Karpas-422 (cell line): Measurements from ENCODE around the gene MYOC. TPM values are rescaled to one million over a fixed set of nuclear protein-coding genes. Genes with fewer than 3 reads are reported as not detected.

Experiments
- DNase-seq: peaks from one replicate; pipeline ENCODE4 v3.0.0-alpha.2; 2015
- H2AFZ ChIP-seq: fragments of 200-600 bp; sonication (generic); 2 replicates; pipeline ENCODE4 v1.6.1; 2014; ENCODE audit warnings: antibody characterized with exemption, low read length, mixed read lengths
- H3K27ac ChIP-seq: fragments of 200-600 bp; sonication (generic); 2 replicates; pipeline ENCODE4 v1.5.1; 2014; ENCODE audit warnings: mild to moderate bottlenecking, low read length, moderate library complexity
- H3K27me3 ChIP-seq: fragments of 200-600 bp; sonication (generic); 2 replicates; pipeline ENCODE4 v1.6.1; 2014; ENCODE audit warnings: low read length, mixed read lengths
- H3K36me3 ChIP-seq: fragments of 200-600 bp; sonication (generic); 2 replicates; pipeline ENCODE4 v1.6.1; 2014; ENCODE audit warnings: low read length, mixed read lengths; ENCODE audit not compliant: insufficient read depth
- H3K4me1 ChIP-seq: fragments of 200-600 bp; sonication (generic); 2 replicates; pipeline ENCODE4 v1.6.1; 2014; ENCODE audit warnings: mild to moderate bottlenecking, low read length, mixed read lengths
- H3K4me2 ChIP-seq: fragments of 200-600 bp; sonication (generic); 2 replicates; pipeline ENCODE4 v1.6.1; 2014; ENCODE audit warnings: low read length, low read depth, mild to moderate bottlenecking; ENCODE audit not compliant: poor library complexity, severe bottlenecking
- H3K4me3 ChIP-seq: fragments of 200-600 bp; sonication (generic); 2 replicates; pipeline ENCODE4 v1.5.1; 2014; ENCODE audit warnings: mild to moderate bottlenecking, antibody characterized with exemption, low read length, mixed read lengths
- H3K79me2 ChIP-seq: fragments of 200-600 bp; sonication (generic); 2 replicates; pipeline ENCODE4 v1.6.1; 2014; ENCODE audit warnings: mild to moderate bottlenecking, low read length, mixed read lengths
- H3K9ac ChIP-seq: fragments of 200-600 bp; sonication (generic); 2 replicates; pipeline ENCODE4 v1.6.0; 2014; ENCODE audit warnings: low read length
- H3K9me2 ChIP-seq: fragments of 200-600 bp; sonication (generic), shearing (Covaris generic); replicated peaks from 2 replicates; pipeline ENCODE4 v1.6.0; 2014; ENCODE audit warnings: mild to moderate bottlenecking, low read length, moderate library complexity; ENCODE audit not compliant: insufficient read depth
- H3K9me3 ChIP-seq: fragments of 300-700, 200-600 bp; sonication (generic); 2 replicates; pipeline ENCODE4 v1.6.1; 2014; ENCODE audit warnings: low read length, mixed read lengths
- H4K20me1 ChIP-seq: fragments of 200-600 bp; sonication (generic); 2 replicates; pipeline ENCODE4 v1.6.1; 2014; ENCODE audit warnings: mild to moderate bottlenecking, antibody characterized with exemption, low read length, low read depth; ENCODE audit not compliant: insufficient read depth
- total RNA-seq: library from RNA; depleted of rRNA; stranded (reverse); fragments of >200 nt; shearing (Covaris generic); gene quantifications from 2 replicates; pipeline ENCODE4 v1.2.3, GENCODE V29; 2014; ENCODE audit warnings: low replicate concordance; rRNA removed

MYOC gene
- total RNA-seq, 1 experiment from 2014 or later = not detected

DNA sequence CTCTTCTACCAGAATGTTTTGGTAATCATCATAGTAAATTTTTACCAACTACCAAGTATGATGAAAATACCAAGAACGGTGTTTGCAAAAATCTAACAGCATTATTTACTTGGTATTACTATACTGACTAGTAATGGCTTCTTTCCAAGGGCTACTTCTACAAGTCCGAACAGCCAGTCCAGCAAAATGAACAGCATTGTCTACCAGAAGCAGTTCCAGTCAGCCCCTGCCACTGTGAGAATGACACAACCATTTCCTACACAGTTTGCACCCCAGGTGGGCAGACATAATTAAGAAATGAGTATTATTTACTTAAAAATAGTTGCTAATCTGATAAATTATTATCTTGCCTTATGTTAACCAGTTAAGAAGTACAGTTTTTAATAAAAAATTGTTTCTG, 64.3 kb downstream of the MYOC start:
- H3K9ac ChIP-seq = no peak overlapping the region
- no peaks in the 10 kb centered on the region for H3K9me3 ChIP-seq
- H3K27me3 ChIP-seq = no peaks in the 10 kb centered on the region
- peaks cover 77% of the 10 kb centered on the region for H3K36me3 ChIP-seq
- no peaks in the 10 kb centered on the region for H4K20me1 ChIP-seq
- DNase-seq = no peak
- no peak overlapping the region for H3K4me3 ChIP-seq
- no peak overlapping the region for H3K27ac ChIP-seq
- no peak overlapping the region for H3K4me2 ChIP-seq
- no peaks in the 10 kb centered on the region for H3K4me1 ChIP-seq
- H2AFZ ChIP-seq = no peak overlapping the region
- peaks cover 7% of the 10 kb centered on the region; the same call in 1 of the 2 replicates for H3K79me2 ChIP-seq
- no peaks in the 10 kb centered on the region for H3K9me2 ChIP-seq

DNA sequence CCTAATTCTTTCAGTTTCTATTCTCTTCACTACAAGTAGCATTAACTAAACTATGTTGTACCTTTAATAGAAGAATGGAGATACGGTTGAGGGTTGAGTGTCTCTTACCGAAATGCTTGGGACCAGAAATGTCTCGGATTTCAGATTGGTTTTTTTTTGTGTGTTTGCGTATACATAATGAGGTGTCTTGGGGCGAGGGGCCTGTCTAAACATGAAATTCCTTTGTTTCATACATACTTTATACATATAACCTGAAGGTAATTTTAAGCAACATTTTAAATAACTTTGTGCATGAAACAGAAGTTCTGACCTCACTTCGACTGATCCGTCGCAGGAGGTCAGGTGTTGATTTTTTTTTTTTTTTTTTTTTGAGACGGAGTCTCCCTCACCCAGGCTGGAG, 66.8 kb downstream of the MYOC start:
- no peaks in the 10 kb centered on the region for H3K9me3 ChIP-seq
- H3K9ac ChIP-seq = no peak overlapping the region
- no peak overlapping the region for H3K27ac ChIP-seq
- no peak overlapping the region for H3K4me3 ChIP-seq
- no peak for DNase-seq
- peaks cover 15% of the 10 kb centered on the region; the same call in 1 of the 2 replicates for H3K79me2 ChIP-seq
- no peaks in the 10 kb centered on the region for H3K9me2 ChIP-seq
- H4K20me1 ChIP-seq = no peaks in the 10 kb centered on the region
- no peaks in the 10 kb centered on the region for H3K4me1 ChIP-seq
- no peak overlapping the region for H3K4me2 ChIP-seq
- H2AFZ ChIP-seq = no peak overlapping the region
- H3K27me3 ChIP-seq = no peaks in the 10 kb centered on the region
- H3K36me3 ChIP-seq = peaks cover 75% of the 10 kb centered on the region

Other genes starting within 250 kb of the MYOC start
- 69.0 and 111 TPM in 2 replicates for gene PRRC2C, start 167.2 kb downstream of the MYOC start, total RNA-seq
- not detected in 2 replicates for gene MYOCOS, start 30.4 kb downstream of the MYOC start, total RNA-seq
- 6.3 and 9.0 TPM in 2 replicates for gene VAMP4, start 89.4 kb upstream of the MYOC start, total RNA-seq
- 15.4 and 25.9 TPM in 2 replicates for gene METTL13, start 129.0 kb upstream of the MYOC start, total RNA-seq
- 0.45 and 0.51 TPM in 2 replicates for gene DNM3, start 188.8 kb upstream of the MYOC start, total RNA-seq